ENCODE data around the gene GDPGP1. TPM values are rescaled to one million over a fixed set of nuclear protein-coding genes. Genes with fewer than 3 reads are reported as not detected.

GDPGP1 gene
- total RNA-seq, 1 experiment from 2014 or later: 6.6 TPM

GRCh38 chr15:90241343-90242192 is 7.6 kb downstream of the GDPGP1 start:
- H4K20me1 ChIP-seq (ENCODE audit: low read length): no peaks in the 10 kb centered on the region
- no peaks in the 10 kb centered on the region for H3K9me2 ChIP-seq (replicated peaks; ENCODE audit: low read length)
- no peak overlapping the region for H3K4me2 ChIP-seq (ENCODE audit: low read length)
- no peaks in the 10 kb centered on the region for H3F3A ChIP-seq (ENCODE audit: low read length, unreplicated experiment)
- no peak overlapping the region for H3K4me3 ChIP-seq (ENCODE audit: low read length)
- no peak overlapping the region for H3K9ac ChIP-seq (ENCODE audit: low read length)
- H3K4me1 ChIP-seq (ENCODE audit: insufficient read depth, low read length): no peaks in the 10 kb centered on the region
- H3K36me3 ChIP-seq (ENCODE audit: low read depth, low read length): no peaks in the 10 kb centered on the region; the same call in 1 of the 2 replicates
- H3K79me2 ChIP-seq (ENCODE audit: low read length): no peaks in the 10 kb centered on the region
- BruUV-seq (replicated peaks): no TSS peak
- no peak overlapping the region for H2AFZ ChIP-seq (ENCODE audit: low read length)
- ChIA-PET POLR2A (ENCODE audit: unreplicated experiment) (no interaction called here), CTCF (no interaction called here)
- H3K27me3 ChIP-seq (ENCODE audit: low read length): no peaks in the 10 kb centered on the region
- TF ChIP-seq EZH2phosphoT487 (IDR thresholded peaks at IDR 0.05; ENCODE audit: borderline replicate concordance, low read length): no peak
- TF ChIP-seq EZH2 (IDR thresholded peaks at IDR 0.05; ENCODE audit: low read length, unreplicated experiment): no peak
- TF ChIP-seq, protein P1, sequence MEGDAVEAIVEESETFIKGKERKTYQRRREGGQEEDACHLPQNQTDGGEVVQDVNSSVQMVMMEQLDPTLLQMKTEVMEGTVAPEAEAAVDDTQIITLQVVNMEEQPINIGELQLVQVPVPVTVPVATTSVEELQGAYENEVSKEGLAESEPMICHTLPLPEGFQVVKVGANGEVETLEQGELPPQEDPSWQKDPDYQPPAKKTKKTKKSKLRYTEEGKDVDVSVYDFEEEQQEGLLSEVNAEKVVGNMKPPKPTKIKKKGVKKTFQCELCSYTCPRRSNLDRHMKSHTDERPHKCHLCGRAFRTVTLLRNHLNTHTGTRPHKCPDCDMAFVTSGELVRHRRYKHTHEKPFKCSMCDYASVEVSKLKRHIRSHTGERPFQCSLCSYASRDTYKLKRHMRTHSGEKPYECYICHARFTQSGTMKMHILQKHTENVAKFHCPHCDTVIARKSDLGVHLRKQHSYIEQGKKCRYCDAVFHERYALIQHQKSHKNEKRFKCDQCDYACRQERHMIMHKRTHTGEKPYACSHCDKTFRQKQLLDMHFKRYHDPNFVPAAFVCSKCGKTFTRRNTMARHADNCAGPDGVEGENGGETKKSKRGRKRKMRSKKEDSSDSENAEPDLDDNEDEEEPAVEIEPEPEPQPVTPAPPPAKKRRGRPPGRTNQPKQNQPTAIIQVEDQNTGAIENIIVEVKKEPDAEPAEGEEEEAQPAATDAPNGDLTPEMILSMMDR (conservative IDR thresholded peaks at IDR 0.05; ENCODE audit: low read depth, low read length): no peak
- no peaks in the 10 kb centered on the region for H3K9me3 ChIP-seq (ENCODE audit: low read length)
- H3K27ac ChIP-seq (ENCODE audit: low read length): no peak overlapping the region
- ATAC-seq (no peak), DNase-seq (no peak)
- intact Hi-C loops (cut with micrococcal nuclease): no loop called here

GRCh38 chr15:90243943-90244639 is 10.1 kb downstream of the GDPGP1 start:
- Histone ChIP-seq H3K27me3 (ENCODE audit: low read length) (no peaks in the 10 kb centered on the region), H4K20me1 (ENCODE audit: low read length) (no peaks in the 10 kb centered on the region), H3F3A (ENCODE audit: low read length, unreplicated experiment) (no peaks in the 10 kb centered on the region), H3K4me3 (ENCODE audit: low read length) (no peak overlapping the region), H3K9ac (ENCODE audit: low read length) (no peak overlapping the region), H3K9me3 (ENCODE audit: low read length) (no peaks in the 10 kb centered on the region), H3K4me1 (ENCODE audit: insufficient read depth, low read length) (no peaks in the 10 kb centered on the region), H3K4me2 (ENCODE audit: low read length) (no peak overlapping the region), H3K36me3 (ENCODE audit: low read depth, low read length) (no peaks in the 10 kb centered on the region), H2AFZ (ENCODE audit: low read length) (no peak overlapping the region), H3K79me2 (ENCODE audit: low read length) (no peaks in the 10 kb centered on the region), H3K27ac (ENCODE audit: low read length) (no peak overlapping the region), H3K9me2 (replicated peaks; ENCODE audit: low read length) (no peaks in the 10 kb centered on the region)
- POLR2A ChIA-PET (ENCODE audit: unreplicated experiment): no interaction called here
- no peak for ATAC-seq
- CTCF ChIA-PET: no interaction called here
- TF ChIP-seq, protein P1 (conservative IDR thresholded peaks at IDR 0.05; ENCODE audit: low read depth, low read length): no peak
- no peak for TF ChIP-seq EZH2 (IDR thresholded peaks at IDR 0.05; ENCODE audit: low read length, unreplicated experiment)
- no peak for TF ChIP-seq EZH2phosphoT487 (IDR thresholded peaks at IDR 0.05; ENCODE audit: borderline replicate concordance, low read length)
- intact Hi-C loops (cut with micrococcal nuclease): no loop called here
- no peak for DNase-seq
- BruUV-seq (replicated peaks): no TSS peak
